Measurements from ENCODE around the gene TET3.

DNA sequence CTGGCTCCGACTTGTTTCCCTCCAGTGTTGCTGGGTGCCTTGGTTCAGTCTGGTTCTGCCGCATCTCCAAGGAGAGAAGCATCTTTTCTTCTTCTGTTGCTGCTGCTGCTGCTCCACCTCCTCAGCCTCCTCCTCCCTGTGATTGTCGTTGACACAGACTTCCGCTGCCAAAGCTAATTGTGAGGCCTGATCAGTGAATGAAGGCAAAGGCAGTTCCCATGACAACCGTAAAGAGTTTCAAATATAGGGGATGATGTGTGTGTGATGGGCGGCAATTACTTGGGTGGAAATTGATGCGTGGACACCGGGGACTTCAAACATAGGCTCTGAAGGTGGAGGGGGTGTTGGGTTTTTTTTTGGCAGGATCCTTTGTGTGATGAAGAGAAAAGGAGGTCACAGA is 13.7 kb downstream of the TET3 start:
- no peak for TF ChIP-seq EZH2 (IDR thresholded peaks at IDR 0.05; ENCODE audit: low read depth, unreplicated experiment)
- TF ChIP-seq REST (IDR thresholded peaks at IDR 0.05; ENCODE audit: unreplicated experiment), result no peak
- no peak for TF ChIP-seq CTCF (conservative IDR thresholded peaks at IDR 0.05; ENCODE audit: low read depth in 2 of 2)
